PC-3 (cell line): Measurements from ENCODE around the gene SYNPO. TPM values are rescaled to one million over a fixed set of nuclear protein-coding genes. Genes with fewer than 3 reads are reported as not detected.

Source experiments
- ATAC-seq: fragments of 200-7000 bp; cut with Tn5 transposase; 2 replicates; pipeline ENCODE4 v1.9.1; 2020; ENCODE audit warnings: mild to moderate bottlenecking, moderate library complexity
- BruUV-seq: library from RNA; stranded (reverse); fragments of 400-500 nt; replicated peaks from 2 replicates; lab custom pipeline; 2021; lab: Mats Ljungman, UMichigan
- CTCF ChIA-PET: fragments of 300-600 bp; sonication (Branson Sonifier 250); formaldehyde crosslinking; loops from one replicate; lab custom pipeline; 2022; ENCODE audit warnings: antibody characterized with exemption; lab: Charles Lee
- POLR2A ChIA-PET: fragments of 300-600 bp; sonication (Branson Sonifier 250); formaldehyde crosslinking; loops from one replicate; lab custom pipeline; 2022; ENCODE audit warnings: antibody characterized with exemption; ENCODE audit not compliant: unreplicated experiment; lab: Charles Lee
- DNase-seq: peaks from one replicate; pipeline ENCODE4 v3.0.0-alpha.2; 2015
- H2AFZ ChIP-seq: fragments of 300-600 bp; sonication (generic); 2 replicates; pipeline ENCODE4 v1.6.0; 2016; ENCODE audit warnings: antibody characterized with exemption, low read length
- H3F3A ChIP-seq: fragments of 300-600 bp; sonication (generic); one replicate; pipeline ENCODE4 v1.6.0; 2017; ENCODE audit warnings: antibody characterized with exemption, low read length, control low read depth, mild to moderate bottlenecking; ENCODE audit not compliant: unreplicated experiment
- H3K27ac ChIP-seq: fragments of 300-600 bp; sonication (generic); 2 replicates; pipeline ENCODE4 v1.5.1; 2016; ENCODE audit warnings: mild to moderate bottlenecking, low read length
- H3K27me3 ChIP-seq: fragments of 300-600 bp; sonication (generic); 2 replicates; pipeline ENCODE4 v1.6.1; 2016; ENCODE audit warnings: low read length, mixed read lengths
- H3K36me3 ChIP-seq: fragments of 300-600 bp; sonication (generic); 2 replicates; pipeline ENCODE4 v1.6.1; 2016; ENCODE audit warnings: low read depth, mixed run types, low read length, mixed read lengths
- H3K4me1 ChIP-seq: fragments of 300-600 bp; sonication (generic); 2 replicates; pipeline ENCODE4 v1.5.1; 2016; ENCODE audit warnings: low read length; ENCODE audit not compliant: insufficient read depth
- H3K4me2 ChIP-seq: fragments of 300-600 bp; sonication (generic); 2 replicates; pipeline ENCODE4 v1.6.0; 2016; ENCODE audit warnings: low read length
- H3K4me3 ChIP-seq: fragments of 300-600 bp; sonication (generic); 2 replicates; pipeline ENCODE4 v1.5.1; 2016; ENCODE audit warnings: mild to moderate bottlenecking, low read length, mixed read lengths
- H3K79me2 ChIP-seq: fragments of 300-600 bp; sonication (generic); 2 replicates; pipeline ENCODE4 v1.6.1; 2017; ENCODE audit warnings: low read length, mixed read lengths
- H3K9ac ChIP-seq: fragments of 300-600 bp; sonication (generic); 2 replicates; pipeline ENCODE4 v1.6.0; 2016; ENCODE audit warnings: mild to moderate bottlenecking, low read length
- H3K9me2 ChIP-seq: fragments of 300-600 bp; sonication (generic); replicated peaks from 2 replicates; pipeline ENCODE4 v1.6.1; 2016; ENCODE audit warnings: mixed run types, low read length, mixed read lengths
- H3K9me3 ChIP-seq: fragments of 300-600 bp; sonication (generic); 2 replicates; pipeline ENCODE4 v1.6.1; 2016; ENCODE audit warnings: low read length, mixed read lengths
- H4K20me1 ChIP-seq: fragments of 300-600 bp; sonication (generic); 2 replicates; pipeline ENCODE4 v1.6.1; 2016; ENCODE audit warnings: low read length, mixed read lengths
- CTCF ChIP-seq: fragments of 300-600 bp; sonication (generic); conservative IDR thresholded peaks from 2 replicates; pipeline ENCODE4 v1.5.1; 2017; ENCODE audit warnings: antibody characterized with exemption, low read depth, mild to moderate bottlenecking, low read length
- EZH2 ChIP-seq: fragments of 300-600 bp; sonication (generic); IDR thresholded peaks from one replicate; pipeline ENCODE4 v1.6.1; 2017; ENCODE audit warnings: antibody characterized with exemption, mild to moderate bottlenecking, low read length; ENCODE audit not compliant: unreplicated experiment
- EZH2phosphoT487 ChIP-seq: fragments of 300-600 bp; sonication (generic); IDR thresholded peaks from 2 replicates; pipeline ENCODE4 v1.6.1; 2018; ENCODE audit warnings: mild to moderate bottlenecking, antibody characterized with exemption, low read length, borderline replicate concordance
- intact Hi-C: fragments of 100-400 bp; cut with micrococcal nuclease; formaldehyde crosslinking; loops from 2 replicates; pipeline ENCODE4 v1.9.0; 2023
- total RNA-seq: library from RNA; depleted of rRNA; stranded (reverse); fragments of >200 nt; gene quantifications from 2 replicates; pipeline ENCODE4 v1.2.3, GENCODE V29; 2014

The SYNPO gene
- total RNA-seq, 1 experiment from 2014 or later, result 5.3 TPM

- no TSS peak for BruUV-seq
- POLR2A ChIA-PET, result no interaction called here
- H3K4me2 ChIP-seq, result no peak overlapping the region
- no peak overlapping the region for H3K4me3 ChIP-seq
- no peaks in the 10 kb centered on the region for H3F3A ChIP-seq
- no peak for ATAC-seq
- intact Hi-C loops, result no loop called here
- no peaks in the 10 kb centered on the region for H3K79me2 ChIP-seq
- H2AFZ ChIP-seq, result no peak overlapping the region
- no peaks in the 10 kb centered on the region for H3K27me3 ChIP-seq
- no peaks in the 10 kb centered on the region for H3K9me2 ChIP-seq
- no peaks in the 10 kb centered on the region for H3K9me3 ChIP-seq
- H3K9ac ChIP-seq, result no peak overlapping the region
- H3K4me1 ChIP-seq, result peaks cover 9% of the 10 kb centered on the region
- TF ChIP-seq EZH2phosphoT487 (no peak), EZH2 (no peak), CTCF (no peak)
- CTCF ChIA-PET, result no interaction called here
- no peaks in the 10 kb centered on the region for H4K20me1 ChIP-seq
- no peak overlapping the region for H3K27ac ChIP-seq
- DNase-seq, result no peak
- H3K36me3 ChIP-seq, result no peaks in the 10 kb centered on the region
These were observed 17.1 kb upstream of the SYNPO start for GRCh38 chr5:150623152-150623877.

GRCh38 chr5:150623878-150624216, 16.6 kb upstream of the SYNPO start:
- Histone ChIP-seq H2AFZ (peak overlapping the region; percentile 72), H3K27me3 (no peaks in the 10 kb centered on the region), H3K4me3 (peak overlapping the region; percentile 57; the same call in 1 of the 2 replicates), H3K36me3 (no peaks in the 10 kb centered on the region), H3K9me2 (no peaks in the 10 kb centered on the region), H3K27ac (no peak overlapping the region), H3K4me1 (peaks cover 12% of the 10 kb centered on the region), H3K4me2 (peak overlapping the region; percentile 80), H3K79me2 (no peaks in the 10 kb centered on the region), H4K20me1 (no peaks in the 10 kb centered on the region), H3K9me3 (no peaks in the 10 kb centered on the region), H3K9ac (no peak overlapping the region), H3F3A (no peaks in the 10 kb centered on the region)
- ChIA-PET POLR2A (no interaction called here), CTCF (no interaction called here)
- TF ChIP-seq CTCF (no peak), EZH2 (no peak), EZH2phosphoT487 (no peak)
- ATAC-seq (no peak), DNase-seq (no peak)
- BruUV-seq, result no TSS peak
- intact Hi-C loops, result no loop called here

GRCh38 chr5:150624334-150625163, 15.9 kb upstream of the SYNPO start:
- no peaks in the 10 kb centered on the region for H3K79me2 ChIP-seq
- no peaks in the 10 kb centered on the region for H3K9me3 ChIP-seq
- ATAC-seq (peak; percentile 68), DNase-seq (no peak)
- peaks cover 15% of the 10 kb centered on the region for H3K4me1 ChIP-seq
- no peaks in the 10 kb centered on the region for H4K20me1 ChIP-seq
- POLR2A ChIA-PET, result no interaction called here
- CTCF ChIA-PET, result no interaction called here
- peak overlapping the region; percentile 77 for H2AFZ ChIP-seq
- H3F3A ChIP-seq, result no peaks in the 10 kb centered on the region
- TF ChIP-seq EZH2phosphoT487, result no peak
- no TSS peak for BruUV-seq
- no peaks in the 10 kb centered on the region for H3K36me3 ChIP-seq
- intact Hi-C loops, result no loop called here
- H3K4me2 ChIP-seq, result peak overlapping the region; percentile 96
- H3K27ac ChIP-seq, result no peak overlapping the region
- no peaks in the 10 kb centered on the region for H3K9me2 ChIP-seq
- no peaks in the 10 kb centered on the region for H3K27me3 ChIP-seq
- H3K4me3 ChIP-seq, result peak overlapping the region; percentile 75
- H3K9ac ChIP-seq, result peak overlapping the region; percentile 38; the same call in 1 of the 2 replicates
